Right lung (tissue), 5 donors: Measurements from ENCODE around the gene CIRBP. TPM values are rescaled to one million over a fixed set of nuclear protein-coding genes. Genes with fewer than 3 reads are reported as not detected.

Experiments used
- DNase-seq, 2 donors: peaks; one replicate each; pipeline ENCODE4 v3.0.0-alpha.2; 2013
- polyA plus RNA-seq, 5 donors: library from polyadenylated mRNA; unstranded; fragments of 120-200 nt; gene quantifications; one replicate each; pipeline versions ENCODE4 v1.2.1 to v1.2.3, GENCODE V29; 2013; ENCODE audit warnings: inconsistent platforms in 1 of 5, low replicate concordance in 1 of 5; ENCODE audit not compliant: insufficient read length in 5 of 5, insufficient read depth in 1 of 5

The CIRBP gene
- polyA plus RNA-seq, 5 donors = 774 to 1,053 (median 920) TPM

GRCh38 chr19:1287354-1288225, 18.5 kb downstream of the CIRBP start:
- no peak for DNase-seq

DNA sequence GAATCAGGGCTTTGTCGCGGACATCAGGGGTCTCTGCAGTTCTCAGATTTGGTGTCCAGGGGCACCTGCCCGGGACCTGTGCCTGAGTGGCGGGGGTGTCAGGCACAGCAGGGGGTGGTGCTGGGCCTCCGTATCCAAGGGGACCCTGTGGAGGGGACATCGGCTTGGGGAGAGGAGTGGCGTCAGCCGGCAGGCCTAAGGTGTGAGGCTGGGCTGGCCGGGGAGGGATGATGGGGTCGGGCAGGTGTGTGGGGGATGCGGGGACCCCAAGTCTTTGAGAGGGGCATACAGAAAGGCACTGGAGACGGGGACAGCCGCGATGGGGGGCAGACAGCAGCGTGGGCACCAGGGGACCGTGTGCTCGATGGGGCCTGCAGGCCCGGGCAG, 19.1 kb downstream of the CIRBP start:
- no peak for DNase-seq

GRCh38 chr19:1288833-1289685, 19.9 kb downstream of the CIRBP start:
- DNase-seq = no peak

GRCh38 chr19:1289686-1290025, 20.5 kb downstream of the CIRBP start:
- no peak for DNase-seq

GRCh38 chr19:1290196-1290702, 21.1 kb downstream of the CIRBP start:
- no peak for DNase-seq

GRCh38 chr19:1290703-1291651, 21.8 kb downstream of the CIRBP start:
- no peak for DNase-seq

- DNase-seq = no peak
Measured at GRCh38 chr19:1291761-1292418, 22.8 kb downstream of the CIRBP start.

DNA sequence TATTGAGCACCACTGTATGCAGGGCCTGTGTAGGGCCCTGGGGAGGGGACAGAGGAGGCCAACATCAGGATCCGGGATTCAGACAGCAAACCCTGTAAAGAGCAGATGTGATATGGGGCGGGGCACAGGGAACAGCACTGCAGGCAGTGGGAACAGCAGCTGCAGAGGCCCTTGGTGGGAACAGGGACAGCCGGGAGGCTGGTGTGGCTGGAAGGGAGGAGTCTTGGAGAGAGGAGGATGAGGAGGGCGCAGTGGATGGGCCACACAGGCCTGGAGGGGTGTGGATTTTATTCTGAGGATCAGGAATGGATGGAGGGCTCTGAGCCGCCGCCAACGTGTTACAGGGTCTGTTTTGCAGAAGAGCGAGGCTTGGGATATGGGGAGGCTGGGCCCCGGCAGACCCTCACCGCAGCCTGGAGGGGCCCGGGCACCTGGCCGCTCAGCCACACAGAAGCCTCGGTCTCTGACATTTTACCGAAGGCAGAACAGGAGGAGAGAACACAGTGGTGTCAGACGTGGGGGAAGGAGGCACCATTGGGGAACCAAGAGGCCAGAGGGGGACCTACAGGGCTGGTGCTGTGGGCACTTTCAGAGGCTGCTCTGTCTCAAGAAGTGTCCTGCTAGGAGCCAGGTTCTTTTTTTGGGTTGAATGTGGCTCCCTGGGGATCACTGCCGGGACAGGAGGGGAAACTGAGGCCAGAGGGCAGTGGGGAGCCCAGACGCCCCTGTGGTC, 23.5 kb downstream of the CIRBP start:
- no peak for DNase-seq

GRCh38 chr19:1293782-1294604, 24.9 kb downstream of the CIRBP start:
- DNase-seq = no peak

GRCh38 chr19:1294688-1295087, 25.6 kb downstream of the CIRBP start:
- no peak for DNase-seq

DNA sequence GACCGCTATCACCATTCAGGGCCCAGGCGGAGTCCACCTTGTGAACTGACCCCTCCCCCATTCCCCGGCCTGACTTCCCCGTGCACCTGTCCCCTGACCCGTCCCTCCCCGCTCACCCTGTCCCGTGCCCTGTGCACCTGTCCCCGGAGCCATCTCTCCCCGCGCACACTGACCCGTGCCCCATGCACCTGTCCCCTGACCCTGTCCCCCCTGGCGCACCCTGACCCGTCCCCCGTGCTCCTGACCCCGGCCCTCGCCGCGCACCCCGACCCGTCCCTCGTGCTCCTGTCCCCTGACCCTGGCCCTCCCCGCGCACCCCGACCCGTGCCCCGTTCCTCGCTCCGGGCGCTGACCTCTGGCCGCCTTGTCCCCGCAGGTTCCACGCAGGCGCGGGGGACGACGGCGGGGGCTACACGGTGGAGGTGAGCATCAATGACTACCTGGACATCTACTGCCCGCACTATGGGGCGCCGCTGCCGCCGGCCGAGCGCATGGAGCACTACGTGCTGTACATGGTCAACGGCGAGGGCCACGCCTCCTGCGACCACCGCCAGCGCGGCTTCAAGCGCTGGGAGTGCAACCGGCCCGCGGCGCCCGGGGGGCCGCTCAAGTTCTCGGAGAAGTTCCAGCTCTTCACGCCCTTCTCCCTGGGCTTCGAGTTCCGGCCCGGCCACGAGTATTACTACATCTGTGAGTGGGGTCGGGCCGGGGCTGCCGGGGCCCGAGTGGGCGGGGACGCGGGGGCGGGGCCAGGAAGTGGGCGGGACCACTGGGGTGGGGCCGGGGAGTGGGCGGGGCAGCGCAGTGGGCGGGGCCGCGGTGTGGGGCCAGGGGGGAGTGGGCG, 26.3 kb downstream of the CIRBP start:
- DNase-seq = no peak

GRCh38 chr19:1296078-1296477, 26.9 kb downstream of the CIRBP start:
- no peak for DNase-seq

GRCh38 chr19:1296575-1297271, 27.6 kb downstream of the CIRBP start:
- no peak for DNase-seq

- DNase-seq = no peak
Measured at GRCh38 chr19:1298235-1298634, 29.1 kb downstream of the CIRBP start.

GRCh38 chr19:1299801-1300200, 30.7 kb downstream of the CIRBP start:
- DNase-seq = no peak

DNA sequence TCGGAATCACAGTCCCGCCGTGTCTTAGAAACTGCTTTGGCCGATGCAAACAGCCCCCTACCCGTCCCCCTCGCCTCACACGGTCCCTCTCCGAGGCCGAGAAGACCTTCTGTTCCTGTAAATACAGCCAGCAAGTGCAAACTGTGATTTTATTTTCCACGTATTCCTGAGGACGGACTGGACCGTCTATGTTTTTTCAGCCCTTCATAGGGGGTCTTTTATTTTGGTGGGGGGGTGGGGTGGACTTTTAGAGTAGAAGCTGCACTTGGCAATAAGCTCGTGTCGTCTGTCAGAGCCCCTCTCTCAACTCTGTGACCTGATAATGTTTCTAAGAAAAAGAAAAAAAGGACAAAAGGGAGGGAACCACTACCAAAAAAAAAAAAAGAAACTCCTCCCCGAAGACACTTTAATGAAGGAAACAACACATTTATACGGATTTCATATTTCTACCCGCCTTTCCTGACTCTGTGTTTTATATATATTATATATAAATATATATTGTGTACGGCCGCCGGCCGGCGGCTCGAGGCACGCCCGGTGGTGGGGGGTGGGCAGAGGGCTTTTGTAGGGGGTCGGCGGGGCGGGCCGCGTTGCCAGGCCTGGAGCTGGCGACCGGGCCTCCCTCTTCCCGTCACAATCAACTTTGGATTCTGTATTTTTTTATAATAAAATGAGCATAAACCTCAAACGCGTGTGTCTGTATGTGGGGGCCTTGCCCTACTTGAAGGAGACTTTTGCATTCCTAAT, 31.8 kb downstream of the CIRBP start:
- no peak for DNase-seq
